Ascending aorta (tissue), 2 donors: Measurements from ENCODE around the gene SLC19A1. TPM values are rescaled to one million over a fixed set of nuclear protein-coding genes. Genes with fewer than 3 reads are reported as not detected.
A peak's percentile ranks its signal among the peaks of the same experiment; 100 is the strongest.

Source experiments
- DNase-seq, 2 donors: peaks; one replicate each; pipeline ENCODE4 v3.0.0-alpha.2; 2019; ENCODE audit warnings: low spot score in 2 of 2
- H3K27ac ChIP-seq, 2 donors: fragments of 200-600 bp; sonication (generic); one replicate each; pipeline ENCODE4 v1.5.1; 2016 to 2017; ENCODE audit warnings: mild to moderate bottlenecking in 1 of 2
- H3K27me3 ChIP-seq: fragments of 200-600 bp; sonication (generic); one replicate; pipeline ENCODE4 v1.5.1; 2017
- H3K36me3 ChIP-seq, 2 donors: fragments of 200-600 bp; sonication (generic); one replicate each; pipeline ENCODE4 v1.5.1; 2016
- H3K4me1 ChIP-seq, 2 donors: fragments of 200-600 bp; sonication (generic); one replicate each; pipeline ENCODE4 v1.5.1; 2016 to 2017; ENCODE audit warnings: mild to moderate bottlenecking in 1 of 2
- H3K4me3 ChIP-seq, 2 donors: fragments of 200-600 bp; sonication (generic); one replicate each; pipeline ENCODE4 v1.5.1; 2016 to 2017; ENCODE audit warnings: mild to moderate bottlenecking in 1 of 2
- H3K9me3 ChIP-seq, 2 donors: fragments of 200-600 bp; sonication (generic); one replicate each; pipeline ENCODE4 v1.5.1; 2016
- intact Hi-C: fragments of 100-400 bp; cut with DNase I; formaldehyde crosslinking; loops from one replicate; pipeline ENCODE4 v1.15.1; 2023
- total RNA-seq: library from RNA; depleted of rRNA; stranded (reverse); fragments of >200 nt; gene quantifications from one replicate; pipeline ENCODE4 v1.1.0, GENCODE V29; 2016
- TF ChIP-seq, protein P1 (sequence below), 3 experiments: fragments of 200-600 bp in 2 of 3; fragments of 450-650 bp in 1 of 3; sonication (generic) in 2 of 3; IDR thresholded peaks; one replicate each; pipeline ENCODE4 v1.5.1; 2016 to 2019; ENCODE audit warnings: antibody characterized with exemption in 3 of 3, mild to moderate bottlenecking in 1 of 3, moderate library complexity in 1 of 3

SLC19A1 gene
- total RNA-seq, 1 donor from 2014 or later = 8.4 TPM

DNA sequence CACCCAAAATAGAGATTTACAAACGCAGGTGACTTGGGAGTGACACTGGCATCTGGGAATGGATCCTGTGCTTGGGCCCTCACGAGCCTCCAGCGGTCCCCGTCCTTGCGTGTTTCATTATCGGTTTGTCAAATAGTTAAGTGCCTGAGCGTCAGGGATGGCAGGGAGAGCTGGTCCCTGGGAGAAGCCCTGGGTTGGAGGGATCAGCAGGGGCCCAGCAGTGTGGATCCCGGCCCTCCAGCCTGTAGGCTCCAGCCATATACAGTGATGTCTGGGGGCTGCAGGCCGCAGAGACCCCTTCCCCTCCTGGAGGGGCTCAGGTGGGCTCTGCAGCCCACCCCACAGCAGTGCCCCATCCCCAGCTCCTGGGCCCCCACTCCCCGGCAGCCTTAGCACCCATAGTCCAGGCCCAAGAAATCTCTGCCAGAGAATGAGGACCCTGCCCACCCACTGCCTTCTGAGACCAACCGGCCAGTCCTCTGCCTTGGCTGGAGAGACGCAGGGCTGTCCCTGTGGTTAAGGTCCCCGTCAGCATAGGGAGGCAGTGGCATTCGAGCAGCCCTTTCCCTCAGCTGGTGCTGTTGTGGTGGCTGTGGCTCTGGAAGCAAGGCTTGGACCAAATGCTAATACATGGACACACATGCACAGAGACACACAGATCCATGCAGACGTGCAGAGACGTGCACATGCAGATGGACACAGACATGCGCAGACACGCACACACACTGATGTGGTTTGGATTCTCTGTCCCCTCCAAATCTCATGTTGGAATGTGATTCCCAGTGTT lies 2.4 kb upstream of the SLC19A1 start:
- peaks cover 0 to 12% of the 10 kb centered on the region in 2 donors for H3K4me1 ChIP-seq
- H3K27ac ChIP-seq = no peak overlapping the region
- intact Hi-C loops = no loop called here
- peak in 1 of 2 donors; percentile 54 for DNase-seq
- no peaks in the 10 kb centered on the region for H3K9me3 ChIP-seq
- TF ChIP-seq, protein P1, sequence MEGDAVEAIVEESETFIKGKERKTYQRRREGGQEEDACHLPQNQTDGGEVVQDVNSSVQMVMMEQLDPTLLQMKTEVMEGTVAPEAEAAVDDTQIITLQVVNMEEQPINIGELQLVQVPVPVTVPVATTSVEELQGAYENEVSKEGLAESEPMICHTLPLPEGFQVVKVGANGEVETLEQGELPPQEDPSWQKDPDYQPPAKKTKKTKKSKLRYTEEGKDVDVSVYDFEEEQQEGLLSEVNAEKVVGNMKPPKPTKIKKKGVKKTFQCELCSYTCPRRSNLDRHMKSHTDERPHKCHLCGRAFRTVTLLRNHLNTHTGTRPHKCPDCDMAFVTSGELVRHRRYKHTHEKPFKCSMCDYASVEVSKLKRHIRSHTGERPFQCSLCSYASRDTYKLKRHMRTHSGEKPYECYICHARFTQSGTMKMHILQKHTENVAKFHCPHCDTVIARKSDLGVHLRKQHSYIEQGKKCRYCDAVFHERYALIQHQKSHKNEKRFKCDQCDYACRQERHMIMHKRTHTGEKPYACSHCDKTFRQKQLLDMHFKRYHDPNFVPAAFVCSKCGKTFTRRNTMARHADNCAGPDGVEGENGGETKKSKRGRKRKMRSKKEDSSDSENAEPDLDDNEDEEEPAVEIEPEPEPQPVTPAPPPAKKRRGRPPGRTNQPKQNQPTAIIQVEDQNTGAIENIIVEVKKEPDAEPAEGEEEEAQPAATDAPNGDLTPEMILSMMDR (IDR thresholded peaks at IDR 0.05) = no peak
- H3K27me3 ChIP-seq = no peaks in the 10 kb centered on the region
- H3K4me3 ChIP-seq = no peak overlapping the region
- H3K36me3 ChIP-seq = no peaks in the 10 kb centered on the region

DNA sequence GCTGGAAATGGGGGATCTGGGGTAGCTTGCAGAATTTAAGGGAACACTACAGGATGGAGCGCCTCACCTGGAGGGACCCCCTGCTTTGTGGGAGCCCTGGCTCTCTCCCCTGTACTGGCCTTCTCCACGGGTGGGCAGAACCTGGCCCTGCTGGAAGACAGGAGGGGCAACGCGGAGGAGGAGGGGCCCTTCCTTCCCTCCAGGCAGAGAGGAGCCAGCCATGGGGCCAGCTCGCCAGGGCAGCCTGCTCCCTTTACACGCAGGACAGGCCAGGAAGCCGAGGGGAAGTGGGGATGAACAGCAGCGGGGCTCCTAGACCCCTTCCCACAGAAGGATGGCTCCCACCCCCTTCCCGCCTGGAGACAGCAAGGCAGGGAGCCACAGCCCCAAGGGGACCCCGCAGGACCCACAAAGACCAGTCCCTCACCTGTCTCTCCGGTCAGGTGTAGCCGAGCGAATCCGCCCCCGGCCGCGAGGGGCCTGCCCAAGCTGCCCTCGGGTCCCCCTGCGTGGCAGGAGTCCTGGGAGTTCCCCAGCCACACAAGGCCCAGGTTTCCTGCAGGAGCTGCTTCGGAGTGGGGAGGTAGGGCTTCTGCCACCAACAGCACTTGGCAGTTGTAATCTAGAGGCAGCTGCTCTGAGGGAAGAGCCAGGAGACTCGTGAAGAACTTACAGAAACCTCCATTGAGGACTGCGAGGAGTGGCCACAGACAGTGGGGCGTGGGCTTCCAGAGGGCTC lies 1.6 kb upstream of the SLC19A1 start:
- intact Hi-C loops = no loop called here
- TF ChIP-seq, protein P1 (IDR thresholded peaks at IDR 0.05) = no peak
- Histone ChIP-seq H3K36me3 (no peaks in the 10 kb centered on the region), H3K27me3 (no peaks in the 10 kb centered on the region), H3K27ac (no peak overlapping the region), H3K4me3 (no peak overlapping the region), H3K4me1 (peaks cover 0 to 12% of the 10 kb centered on the region in 2 donors), H3K9me3 (no peaks in the 10 kb centered on the region)
- peak in 1 of 2 donors; percentile 56 for DNase-seq

DNA sequence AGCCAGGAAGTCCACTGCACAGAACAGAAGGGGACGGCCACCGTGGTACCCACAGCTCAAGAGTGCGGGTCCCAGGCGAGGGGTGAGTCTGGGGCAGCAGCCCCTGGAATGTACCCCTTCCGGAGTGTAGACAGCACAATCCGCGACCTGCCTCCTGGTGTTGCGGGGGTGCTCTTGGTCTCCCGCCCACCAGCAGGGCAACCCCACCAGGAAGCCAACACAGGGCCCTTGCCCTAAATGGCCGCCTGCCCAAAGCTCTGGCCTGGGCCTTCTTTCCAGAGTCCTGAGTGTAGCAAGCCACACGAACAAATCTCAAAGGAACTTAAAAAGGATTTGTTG lies 1.1 kb upstream of the SLC19A1 start:
- TF ChIP-seq, protein P1 (IDR thresholded peaks at IDR 0.05) = no peak
- H3K4me3 ChIP-seq = no peak overlapping the region
- H3K9me3 ChIP-seq = no peaks in the 10 kb centered on the region
- peak in 1 of 2 donors; percentile 62 for DNase-seq
- H3K27me3 ChIP-seq = no peaks in the 10 kb centered on the region
- H3K36me3 ChIP-seq = no peaks in the 10 kb centered on the region
- intact Hi-C loops = no loop called here
- H3K27ac ChIP-seq = no peak overlapping the region
- peaks cover 0 to 12% of the 10 kb centered on the region in 2 donors for H3K4me1 ChIP-seq

DNA sequence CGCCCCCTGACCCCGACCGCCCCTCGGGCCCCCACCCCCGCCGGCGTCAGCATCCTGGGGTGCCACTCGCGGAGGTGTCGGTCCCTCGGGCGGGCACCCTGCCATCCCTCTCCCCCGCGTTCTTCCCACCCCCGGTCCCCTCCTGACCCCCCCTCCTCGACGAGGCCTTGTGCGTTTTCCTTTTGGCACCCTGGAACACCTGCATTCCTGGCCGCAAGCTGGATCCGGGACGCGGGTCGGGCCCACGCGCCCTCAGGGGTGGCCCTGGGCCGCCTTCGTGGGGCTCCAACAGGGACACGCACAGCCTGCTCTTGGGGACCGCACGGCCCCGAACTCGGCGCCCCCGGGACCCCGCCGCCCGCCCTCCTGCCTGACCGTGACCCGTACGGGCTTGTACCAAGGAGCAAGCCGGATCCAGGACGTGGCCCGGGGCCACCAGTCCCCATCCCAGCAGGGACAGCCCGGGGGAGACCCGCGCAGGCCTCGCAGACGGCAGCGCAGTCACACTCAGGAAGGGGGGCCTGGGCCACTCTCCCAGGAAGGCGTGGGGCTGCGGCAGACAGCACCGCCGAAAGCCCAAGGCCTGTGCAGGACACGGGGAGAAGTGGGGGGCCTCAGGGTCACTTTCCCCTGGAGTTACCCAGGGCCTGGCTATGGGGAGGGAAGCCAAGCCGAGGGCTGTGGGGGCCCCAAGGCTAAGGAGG lies 579 bp upstream of the SLC19A1 start:
- TF ChIP-seq, protein P1 (IDR thresholded peaks at IDR 0.05) = no peak
- Histone ChIP-seq H3K27ac (no peak overlapping the region), H3K4me3 (peak overlapping the region; percentile 92), H3K36me3 (no peaks in the 10 kb centered on the region), H3K4me1 (peaks cover 0 to 12% of the 10 kb centered on the region in 2 donors), H3K9me3 (no peaks in the 10 kb centered on the region), H3K27me3 (no peaks in the 10 kb centered on the region)
- intact Hi-C loops = no loop called here
- peak in 1 of 2 donors; percentile 65 for DNase-seq

DNA sequence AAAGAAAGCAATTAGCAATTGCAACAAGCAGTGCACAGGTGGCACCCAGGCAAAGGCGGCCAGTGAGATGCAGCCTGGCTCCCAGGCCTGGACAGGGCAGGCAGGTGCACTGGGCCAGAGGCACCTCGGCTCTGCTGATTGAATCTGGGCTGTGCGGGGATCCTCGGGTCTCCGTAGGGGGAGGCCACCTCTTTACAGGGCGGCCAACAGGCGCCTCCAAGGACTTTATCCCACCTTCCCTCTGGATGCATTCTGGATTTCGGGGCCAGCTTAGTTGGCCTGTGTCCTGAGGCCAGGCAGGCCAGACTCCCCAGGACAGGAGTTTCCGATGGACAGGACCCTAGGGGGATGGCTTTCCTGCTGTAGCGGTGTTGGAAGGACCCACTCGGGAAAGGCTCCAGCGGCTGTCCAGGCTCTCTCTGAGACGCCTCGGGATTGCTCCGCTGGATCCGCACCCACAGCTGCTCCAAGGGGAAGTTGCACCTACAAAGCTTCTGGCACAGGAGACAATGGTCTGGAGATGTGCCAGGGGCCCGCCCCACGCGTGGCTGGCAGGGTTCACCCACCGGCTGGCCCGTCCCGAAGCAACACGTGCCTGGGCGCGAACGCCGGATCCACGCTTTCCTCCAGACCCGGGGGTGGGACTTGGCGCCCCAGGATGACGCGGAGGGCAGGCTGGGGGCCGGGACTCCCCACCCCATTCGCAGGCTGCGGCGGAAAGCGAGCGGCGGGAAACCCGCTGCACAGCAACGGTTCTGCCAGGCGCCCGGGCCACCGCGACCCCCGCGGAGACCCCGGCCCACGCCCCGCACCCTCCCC lies 810 bp downstream of the SLC19A1 start:
- no peaks in the 10 kb centered on the region for H3K36me3 ChIP-seq
- H3K4me3 ChIP-seq = peak overlapping the region; percentile 92
- H3K4me1 ChIP-seq = peaks cover 0 to 12% of the 10 kb centered on the region in 2 donors
- no peaks in the 10 kb centered on the region for H3K9me3 ChIP-seq
- no peaks in the 10 kb centered on the region for H3K27me3 ChIP-seq
- no peak overlapping the region for H3K27ac ChIP-seq
- intact Hi-C loops = no loop called here
- peak in 1 of 2 donors; percentile 83 for DNase-seq
- TF ChIP-seq, protein P1 (IDR thresholded peaks at IDR 0.05) = no peak
